ENCODE data around the gene ZNF148. TPM values are rescaled to one million over a fixed set of nuclear protein-coding genes. Genes with fewer than 3 reads are reported as not detected.
"Not testable (repeated sequence)": the region's sequence is repeated elsewhere in the genome, so short reads cannot be mapped to it uniquely, and the experiment has no call there.

ZNF148 gene
- total RNA-seq, result 33.4 and 43.3 TPM in 2 replicates
- 11.1 TPM for polyA plus RNA-seq (2012)

GRCh38 chr3:125374996-125375941 lies at the start of gene ZNF148:
Gene ZNF148, minus strand, starts transcription at chr3:125375325. Its CDS starts 61,685 bp downstream, at chr3:125313640.
- DNase-seq (ENCODE audit: low read depth), result peak; percentile 91

GRCh38 chr3:125418306-125418705 lies 43.2 kb upstream of the ZNF148 start:
- DNase-seq (ENCODE audit: low read depth), result no peak

GRCh38 chr3:125416235-125416634 lies 41.1 kb upstream of the ZNF148 start:
- DNase-seq (ENCODE audit: low read depth), result no peak

GRCh38 chr3:125414669-125415068 lies 39.5 kb upstream of the ZNF148 start:
- no peak for DNase-seq (ENCODE audit: low read depth)

- DNase-seq (ENCODE audit: low read depth), result no peak
These were observed 35.8 kb upstream of the ZNF148 start for GRCh38 chr3:125410922-125411321.

GRCh38 chr3:125406070-125406469 lies 30.9 kb upstream of the ZNF148 start:
- no peak for DNase-seq (ENCODE audit: low read depth)

- DNase-seq (ENCODE audit: low read depth), result not testable (repeated sequence)
These were observed 30.4 kb upstream of the ZNF148 start for GRCh38 chr3:125405515-125405914.

GRCh38 chr3:125403789-125404188 lies 28.7 kb upstream of the ZNF148 start:
- DNase-seq (ENCODE audit: low read depth), result peak; percentile 60

GRCh38 chr3:125402639-125403038 lies 27.5 kb upstream of the ZNF148 start:
- no peak for DNase-seq (ENCODE audit: low read depth)

- peak; percentile 24 for DNase-seq (ENCODE audit: low read depth)
These were observed 26.3 kb upstream of the ZNF148 start for GRCh38 chr3:125401402-125401801.

- no peak for DNase-seq (ENCODE audit: low read depth)
These were observed 23.8 kb upstream of the ZNF148 start for GRCh38 chr3:125398952-125399351.

GRCh38 chr3:125395091-125395490 lies 20.0 kb upstream of the ZNF148 start:
- no peak for DNase-seq (ENCODE audit: low read depth)

- no peak for DNase-seq (ENCODE audit: low read depth)
These were observed 19.3 kb upstream of the ZNF148 start for GRCh38 chr3:125394406-125394805.

GRCh38 chr3:125389282-125389681 lies 14.2 kb upstream of the ZNF148 start:
- DNase-seq (ENCODE audit: low read depth), result no peak

GRCh38 chr3:125388369-125388768 lies 13.2 kb upstream of the ZNF148 start:
- DNase-seq (ENCODE audit: low read depth), result not testable (repeated sequence)

GRCh38 chr3:125386811-125387210 lies 11.7 kb upstream of the ZNF148 start:
- DNase-seq (ENCODE audit: low read depth), result peak; percentile 17

- DNase-seq (ENCODE audit: low read depth), result no peak
These were observed 8.6 kb upstream of the ZNF148 start for GRCh38 chr3:125383744-125384143.

- DNase-seq (ENCODE audit: low read depth), result no peak
These were observed 7.2 kb upstream of the ZNF148 start for GRCh38 chr3:125382298-125382697.

GRCh38 chr3:125381743-125382142 lies 6.6 kb upstream of the ZNF148 start:
- DNase-seq (ENCODE audit: low read depth), result no peak

- DNase-seq (ENCODE audit: low read depth), result peak; percentile 16
These were observed 6.2 kb upstream of the ZNF148 start for GRCh38 chr3:125381314-125381713.

GRCh38 chr3:125379483-125379882 lies 4.4 kb upstream of the ZNF148 start:
- no peak for DNase-seq (ENCODE audit: low read depth)

GRCh38 chr3:125378762-125379161 lies 3.6 kb upstream of the ZNF148 start:
- DNase-seq (ENCODE audit: low read depth), result no peak

All from myocyte (in vitro differentiated cells).